Eye (tissue), 1 donor: ENCODE results near the gene SLC16A8.
"Not testable (repeated sequence)": the region's sequence is repeated elsewhere in the genome, so short reads cannot be mapped to it uniquely, and the experiment has no call there.

Experiments
- DNase-seq: peaks from one replicate; pipeline ENCODE4 v3.0.0-alpha.2; 2015

The SLC16A8 gene

GRCh38 chr22:38041760-38042487 is 42.1 kb downstream of the SLC16A8 start:
- no peak for DNase-seq

- DNase-seq = no peak
These were observed 42.8 kb downstream of the SLC16A8 start for GRCh38 chr22:38040953-38041759.

DNA sequence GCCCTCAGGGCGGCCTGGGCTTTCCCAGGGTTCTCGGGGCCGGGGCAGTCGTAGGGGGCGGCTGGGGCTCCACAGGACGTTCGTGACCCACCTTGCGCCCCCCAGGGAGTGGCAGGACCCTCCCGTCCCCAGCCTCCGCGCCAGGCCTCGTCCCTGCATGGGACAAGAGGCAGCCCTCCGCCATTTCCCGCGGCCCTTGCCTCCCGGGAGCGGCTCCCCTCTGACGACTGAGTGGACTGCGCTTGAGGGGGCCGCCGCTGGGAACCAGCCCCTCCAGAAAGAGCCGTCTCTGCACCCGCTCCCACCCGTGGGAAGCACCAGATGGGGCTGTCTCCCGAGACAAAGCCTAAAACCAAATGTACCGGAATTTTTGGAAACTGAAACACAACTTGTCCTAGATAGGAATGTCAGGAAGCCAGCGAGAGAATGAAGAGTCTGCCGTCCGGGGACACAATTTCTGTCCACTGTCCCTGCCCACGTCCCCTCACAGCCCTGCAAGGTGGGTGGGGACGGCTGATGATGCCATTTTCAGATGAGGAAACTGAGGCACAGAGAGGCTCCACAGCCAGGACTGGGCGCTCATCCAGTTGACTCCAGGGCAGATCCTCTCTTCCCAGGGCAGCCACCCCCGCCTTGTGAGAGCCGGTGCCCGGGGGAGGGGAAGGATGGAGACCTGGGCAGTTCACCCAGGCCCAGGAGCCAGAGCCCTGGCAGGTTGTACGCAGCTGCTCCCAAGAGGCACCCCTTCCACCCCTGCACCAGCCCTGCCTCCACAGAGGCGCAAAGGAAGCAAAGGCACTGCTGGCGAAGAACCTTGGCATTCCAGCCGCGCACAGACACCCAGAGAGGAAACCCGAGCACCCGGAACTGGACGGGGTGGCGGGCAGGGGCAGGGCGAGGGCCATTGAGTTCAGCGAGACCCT is 44.8 kb downstream of the SLC16A8 start:
- no peak for DNase-seq

GRCh38 chr22:38038426-38038825 is 45.6 kb downstream of the SLC16A8 start:
- no peak for DNase-seq

DNA sequence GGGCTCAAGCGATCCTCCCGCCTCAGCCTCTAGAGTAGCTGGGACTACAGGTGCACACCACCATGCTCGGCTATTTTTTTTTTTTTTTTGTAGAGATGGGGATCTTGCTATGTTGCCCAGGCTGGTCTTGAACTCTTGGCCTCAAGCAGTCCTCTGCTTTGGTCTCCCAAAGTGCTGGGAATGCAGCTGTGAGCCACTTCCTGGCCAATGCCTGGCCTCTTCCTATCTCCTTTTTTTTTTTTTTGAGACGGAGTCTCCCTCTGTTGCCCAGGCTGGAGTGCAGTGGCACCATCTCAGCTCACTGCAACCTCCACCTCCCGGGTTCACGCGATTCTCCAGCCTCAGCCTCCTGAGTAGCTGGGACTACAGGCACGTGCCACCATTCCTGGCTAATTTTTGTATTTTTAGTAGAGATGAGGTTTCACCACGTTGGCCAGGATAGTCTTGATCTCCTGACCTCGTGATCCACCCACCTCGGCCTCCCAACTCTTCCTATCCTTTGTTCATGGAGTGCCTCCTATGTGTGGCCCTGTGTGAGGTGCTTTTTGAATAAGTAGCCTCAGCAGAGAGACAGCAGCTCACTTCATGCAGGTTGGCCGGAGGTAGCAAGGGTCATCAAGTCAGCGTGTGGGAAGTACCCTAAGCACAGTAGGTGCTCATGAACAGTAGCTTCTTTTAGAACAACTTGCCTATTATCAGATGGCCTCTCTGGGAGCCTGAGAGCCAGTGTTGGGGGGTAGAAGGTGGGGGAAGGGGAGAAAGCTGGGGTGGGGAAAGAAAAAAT is 46.4 kb downstream of the SLC16A8 start:
- not testable (repeated sequence) for DNase-seq

DNA sequence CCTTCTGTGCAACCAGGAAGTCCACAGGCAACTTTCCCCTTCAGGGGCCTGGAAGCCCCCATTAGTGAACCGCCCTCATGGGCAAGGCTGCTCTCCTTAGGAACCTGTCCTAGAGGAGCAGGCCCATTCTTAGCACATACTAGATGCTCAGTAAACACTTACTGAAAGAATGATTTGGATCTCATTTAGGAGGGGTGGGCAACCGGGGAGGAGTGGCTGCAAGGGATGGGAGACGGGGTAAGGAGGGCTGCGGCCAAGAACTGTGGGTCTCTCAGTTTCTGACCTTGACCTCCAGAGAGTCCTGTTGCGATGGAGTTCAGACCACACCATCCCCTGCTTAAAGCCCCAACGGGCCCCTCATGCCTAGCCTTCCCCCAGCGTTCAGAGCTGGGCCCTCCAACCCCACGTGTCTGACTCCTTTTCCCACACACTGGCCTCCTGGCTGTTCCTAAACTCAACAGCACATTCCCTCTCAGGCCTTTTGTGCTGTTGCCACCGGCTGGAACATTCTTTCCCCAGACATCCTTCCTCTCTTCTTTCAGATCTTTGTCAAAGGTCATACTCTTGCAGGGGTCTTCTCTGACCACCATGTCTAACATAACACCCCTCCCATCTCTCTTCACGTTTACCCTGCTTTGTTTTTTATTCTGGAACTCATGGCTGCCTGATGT is 47.5 kb downstream of the SLC16A8 start:
- DNase-seq = no peak

DNA sequence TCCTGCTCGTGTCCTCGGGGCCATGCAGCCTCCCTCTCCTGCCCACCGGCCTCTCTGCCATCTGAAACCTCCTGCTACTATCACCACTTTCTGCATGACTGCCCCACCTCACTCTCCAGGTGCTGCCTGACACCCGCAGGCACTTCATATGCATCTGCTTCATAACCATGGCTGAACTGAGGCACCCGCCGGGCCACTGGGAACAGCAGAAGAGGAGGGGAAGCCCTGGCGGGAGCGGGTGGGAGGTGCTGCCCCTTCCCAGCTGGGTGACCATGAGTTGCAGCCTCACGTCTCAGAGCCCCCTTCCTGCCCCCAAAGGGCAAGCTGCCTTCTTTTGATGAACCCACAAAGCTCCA is 48.5 kb downstream of the SLC16A8 start:
- DNase-seq = no peak

DNA sequence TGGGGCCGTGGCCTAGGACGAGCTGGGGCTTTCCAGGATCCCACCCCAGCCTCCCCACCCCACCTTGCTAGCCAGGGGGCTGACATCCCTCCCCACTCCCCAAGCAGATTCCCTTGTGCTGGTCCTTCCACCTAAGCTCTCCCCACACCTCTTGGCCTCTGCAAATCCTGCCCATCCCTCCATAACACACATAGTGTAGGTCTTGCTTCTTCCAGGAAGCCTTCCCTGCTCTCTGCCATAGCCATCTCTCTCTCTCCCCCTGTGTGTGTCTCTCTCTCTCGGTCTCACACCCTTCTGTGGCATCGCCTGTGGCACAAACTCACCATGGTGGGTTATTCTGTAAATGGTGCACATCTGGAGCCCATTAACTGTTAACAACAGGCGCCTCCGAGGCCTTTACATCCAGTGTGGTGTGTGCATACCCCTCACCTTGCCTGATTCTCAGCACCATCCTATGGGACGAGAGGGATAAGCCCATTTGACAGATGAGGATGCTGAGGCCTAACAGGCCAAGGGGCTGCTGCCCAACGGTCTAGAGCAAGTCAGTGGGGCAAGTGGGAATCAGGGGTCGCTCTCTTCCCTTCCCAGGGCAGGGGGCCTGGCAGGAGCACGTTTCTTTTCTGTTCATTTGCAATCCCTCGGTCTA is 49.0 kb downstream of the SLC16A8 start:
- DNase-seq = no peak

- DNase-seq = peak; percentile 65
These were observed 49.6 kb downstream of the SLC16A8 start for GRCh38 chr22:38034278-38034882.

DNA sequence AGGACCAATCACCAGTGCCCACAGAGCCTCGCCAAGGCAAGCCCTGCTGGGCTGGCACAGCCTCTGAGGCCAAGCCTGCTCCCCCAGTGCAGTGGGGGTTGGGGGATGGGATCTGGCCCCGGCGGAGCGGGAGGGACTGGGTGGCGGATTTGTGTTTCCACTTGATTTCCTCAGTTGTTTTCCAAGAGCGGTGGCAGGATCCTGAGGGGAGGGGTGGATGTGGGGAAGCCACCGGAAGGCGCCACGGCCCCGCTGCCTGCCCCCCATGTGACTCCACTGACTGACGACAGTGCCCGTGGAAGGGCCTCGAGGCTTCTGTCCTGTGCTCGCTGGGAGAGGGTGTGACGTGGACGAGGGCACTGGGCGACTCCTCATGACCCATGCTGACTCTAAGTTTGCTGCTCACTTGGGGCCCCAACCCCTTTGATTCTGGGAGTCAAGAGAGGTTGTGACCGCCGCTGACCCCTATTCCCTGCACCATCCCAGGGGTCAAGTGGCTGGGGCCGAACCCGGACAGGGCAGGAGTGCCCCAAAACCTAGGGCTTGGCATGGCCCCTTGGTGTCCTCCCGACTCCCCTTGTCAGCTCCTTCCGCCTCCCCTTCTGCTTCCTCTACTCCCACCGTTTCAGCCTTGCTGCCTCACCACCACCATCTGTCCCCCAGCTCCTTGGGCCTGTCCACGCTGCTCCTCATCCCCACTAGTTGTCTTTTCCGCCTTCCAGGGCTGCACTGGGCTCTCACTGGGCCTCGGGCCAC is 50.3 kb downstream of the SLC16A8 start:
- DNase-seq = peak; percentile 73

- DNase-seq = no peak
These were observed 51.1 kb downstream of the SLC16A8 start for GRCh38 chr22:38032681-38033521.

- DNase-seq = no peak
These were observed 52.5 kb downstream of the SLC16A8 start for GRCh38 chr22:38031491-38031890.

- peak; percentile 23 for DNase-seq
These were observed 53.5 kb downstream of the SLC16A8 start for GRCh38 chr22:38030311-38031133.

DNA sequence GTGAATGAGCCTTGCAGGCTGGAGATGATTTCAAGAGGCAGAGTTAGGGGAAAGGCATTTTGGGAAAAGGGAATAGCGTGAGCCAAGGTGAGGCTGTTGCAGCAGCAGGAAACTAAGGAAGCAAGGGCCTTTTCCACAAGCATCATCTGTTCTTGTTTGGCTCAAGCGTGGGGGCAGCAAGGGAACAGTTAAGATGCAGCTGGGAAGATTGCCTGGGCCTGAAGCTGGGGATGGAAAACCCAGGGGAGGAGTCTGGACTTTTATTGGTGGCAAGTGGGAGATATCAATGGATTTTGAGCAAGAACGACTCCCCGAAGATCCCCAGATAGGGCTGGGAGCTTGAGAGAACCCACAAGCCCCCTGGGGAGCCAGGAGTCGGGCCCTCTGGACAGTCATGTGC is 54.1 kb downstream of the SLC16A8 start:
- no peak for DNase-seq

GRCh38 chr22:38029370-38029769 is 54.6 kb downstream of the SLC16A8 start:
- no peak for DNase-seq

DNA sequence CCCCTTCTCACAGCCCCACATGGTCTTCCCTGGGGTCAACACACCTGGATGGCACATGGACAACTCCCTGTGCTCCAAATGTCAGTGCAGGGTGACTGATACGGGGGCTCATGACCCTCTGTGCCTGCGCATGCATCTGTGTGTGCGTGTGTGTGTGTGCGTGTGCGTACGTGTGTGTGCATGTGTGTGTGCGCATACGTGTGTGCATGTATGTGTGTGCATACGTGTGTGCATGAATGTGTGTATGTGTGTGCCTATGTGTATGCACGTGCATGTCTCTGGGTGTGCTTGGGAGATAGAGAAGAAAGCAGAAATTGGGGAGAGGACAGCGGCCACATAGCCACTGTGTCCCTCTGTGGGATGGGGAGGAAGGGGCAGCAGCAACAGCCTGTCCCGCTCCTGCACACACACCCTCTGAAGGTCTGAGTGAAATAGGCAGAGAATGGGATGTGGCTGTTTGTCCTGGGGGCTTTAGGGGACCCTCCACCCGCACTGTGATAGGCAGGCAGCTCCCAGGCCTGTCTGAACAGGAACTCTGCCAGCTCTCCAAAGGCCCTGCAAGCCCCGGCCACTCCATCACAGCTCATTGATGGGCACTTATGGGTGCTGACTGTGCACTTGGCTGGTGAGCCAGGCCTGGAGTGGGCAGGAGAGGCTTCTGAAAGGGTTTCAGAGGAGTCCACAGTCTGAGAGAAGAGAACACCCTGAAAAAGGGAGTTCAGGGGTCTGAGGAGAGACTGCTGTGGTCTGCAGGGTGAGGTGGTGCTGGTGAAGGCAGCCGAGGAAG is 55.4 kb downstream of the SLC16A8 start:
- DNase-seq = no peak
